Measurements from ENCODE around the gene ANKLE1.

Gene ANKLE1

DNA sequence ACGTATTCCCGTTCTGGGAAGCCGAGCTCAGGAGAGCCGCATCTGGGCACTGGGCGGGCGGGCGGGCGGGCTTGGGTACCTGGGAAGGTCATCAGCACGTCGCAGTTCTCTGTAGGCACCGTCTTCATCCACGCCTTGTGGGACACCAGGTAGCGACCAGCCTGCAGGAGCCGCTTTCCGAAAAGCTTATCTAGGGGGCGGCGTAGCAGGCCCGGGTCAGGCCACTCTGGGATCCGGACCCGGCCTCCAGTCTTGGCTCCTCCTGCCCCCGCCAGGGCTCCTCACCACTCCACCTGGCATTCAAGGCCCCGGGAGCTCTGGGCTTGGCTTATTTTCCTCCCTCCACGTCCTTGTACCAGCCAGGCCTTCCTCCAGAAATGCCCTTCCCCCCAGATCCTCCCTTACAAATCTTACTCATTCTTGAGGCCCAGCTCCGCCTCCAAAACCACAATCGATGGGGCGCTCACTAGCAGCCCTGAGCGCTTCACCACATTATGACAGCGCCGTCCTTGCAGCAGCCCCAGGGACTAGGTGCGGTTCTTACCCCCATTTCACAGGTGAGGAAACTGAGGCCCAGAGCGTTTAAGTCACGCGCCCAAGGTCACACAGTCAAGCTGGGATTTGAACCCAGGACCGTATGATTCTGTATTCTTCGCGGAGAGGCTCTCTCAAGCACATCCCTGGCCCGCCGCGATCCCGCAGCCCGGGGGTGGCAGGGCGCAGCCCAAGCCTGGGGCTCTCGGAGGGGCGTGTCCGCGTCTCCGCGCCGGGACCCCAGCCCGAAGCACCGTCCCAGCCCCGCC is 52.1 kb downstream of the ANKLE1 start:
- Histone ChIP-seq H3K4me2 (ENCODE audit: low read length) (peak overlapping the region; percentile 96), H3K9me3 (ENCODE audit: control insufficient read depth, insufficient read depth, low read length) (peaks cover 10% of the 10 kb centered on the region; the same call in 1 of the 2 replicates), H3F3A (ENCODE audit: control insufficient read depth, insufficient read depth) (peaks cover 8% of the 10 kb centered on the region), H3K36me3 (ENCODE audit: control insufficient read depth, low read length) (peaks cover 14% of the 10 kb centered on the region), H3K27me3 (ENCODE audit: control insufficient read depth, low read length) (peaks cover 8% of the 10 kb centered on the region), H3K79me2 (ENCODE audit: control insufficient read depth, low read length) (peaks cover 14% of the 10 kb centered on the region), H3K4me1 (ENCODE audit: control insufficient read depth, low read length) (peaks cover 39% of the 10 kb centered on the region), H4K20me1 (ENCODE audit: control insufficient read depth, insufficient read depth, low read depth, low read length) (no peaks in the 10 kb centered on the region), H3K9me2 (replicated peaks; ENCODE audit: control insufficient read depth, low read length) (no peaks in the 10 kb centered on the region), H3K27ac (ENCODE audit: low read depth, low read length) (no peak overlapping the region), H3K4me3 (ENCODE audit: low read length) (peak overlapping the region; percentile 86)
- TF ChIP-seq EZH2phosphoT487 (IDR thresholded peaks at IDR 0.05; ENCODE audit: borderline replicate concordance, low read length) (no peak), CTCF (IDR thresholded peaks at IDR 0.05; ENCODE audit: low read depth, low read length, poor library complexity, severe bottlenecking) (no peak)

- Histone ChIP-seq H4K20me1 (ENCODE audit: control insufficient read depth, insufficient read depth, low read depth, low read length) (no peaks in the 10 kb centered on the region), H3K9me2 (replicated peaks; ENCODE audit: control insufficient read depth, low read length) (no peaks in the 10 kb centered on the region), H3K4me1 (ENCODE audit: control insufficient read depth, low read length) (peaks cover 40% of the 10 kb centered on the region), H3K4me3 (ENCODE audit: low read length) (peak within 1 kb of the TSS; percentile 86), H3K27me3 (ENCODE audit: control insufficient read depth, low read length) (no peaks in the 10 kb centered on the region), H3K4me2 (ENCODE audit: low read length) (peak within 1 kb of the TSS; percentile 96), H3F3A (ENCODE audit: control insufficient read depth, insufficient read depth) (peaks cover 8% of the 10 kb centered on the region), H3K36me3 (ENCODE audit: control insufficient read depth, low read length) (peaks cover 22% of the 10 kb centered on the region), H3K27ac (ENCODE audit: low read depth, low read length) (no peak within 1 kb of the TSS), H3K79me2 (ENCODE audit: control insufficient read depth, low read length) (peaks cover 21% of the 10 kb centered on the region), H3K9me3 (ENCODE audit: control insufficient read depth, insufficient read depth, low read length) (peaks cover 10% of the 10 kb centered on the region; the same call in 1 of the 2 replicates)
- no peak for TF ChIP-seq EZH2phosphoT487 (IDR thresholded peaks at IDR 0.05; ENCODE audit: borderline replicate concordance, low read length)
- no peak for TF ChIP-seq CTCF (IDR thresholded peaks at IDR 0.05; ENCODE audit: low read depth, low read length, poor library complexity, severe bottlenecking)
Observed at GRCh38 chr19:17334414-17335409, 53.0 kb downstream of the ANKLE1 start, which contains the start of gene ANO8. Gene ANO8 (minus strand): TSS chr19:17334855. CDS start chr19:17334670, 185 bp downstream.

DNA sequence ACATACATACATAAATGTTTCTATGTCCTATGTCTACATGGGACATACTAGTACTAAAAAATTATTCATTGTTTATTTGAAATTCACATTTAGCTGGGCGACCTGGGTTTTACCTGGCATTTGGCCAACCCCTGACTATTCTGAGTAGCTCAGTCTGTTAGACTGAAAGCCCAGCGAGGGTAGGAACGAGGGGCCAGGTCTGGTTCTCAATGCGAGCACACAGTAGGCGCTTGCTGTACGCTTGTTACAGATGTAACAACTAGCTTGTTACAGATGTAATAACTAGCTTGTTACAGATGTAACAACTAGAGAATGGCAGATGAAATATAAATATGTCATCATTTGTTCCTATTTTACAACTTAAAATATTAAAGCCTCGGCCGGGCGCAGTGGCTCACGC is 53.9 kb downstream of the ANKLE1 start:
- Histone ChIP-seq H3K79me2 (ENCODE audit: control insufficient read depth, low read length) (peaks cover 21% of the 10 kb centered on the region), H3K9me2 (replicated peaks; ENCODE audit: control insufficient read depth, low read length) (no peaks in the 10 kb centered on the region), H3K36me3 (ENCODE audit: control insufficient read depth, low read length) (peaks cover 22% of the 10 kb centered on the region), H3K27ac (ENCODE audit: low read depth, low read length) (no peak overlapping the region), H3K9me3 (ENCODE audit: control insufficient read depth, insufficient read depth, low read length) (peaks cover 10% of the 10 kb centered on the region; the same call in 1 of the 2 replicates), H3K4me2 (ENCODE audit: low read length) (peak overlapping the region; percentile 96), H3K4me3 (ENCODE audit: low read length) (no peak overlapping the region; the same call in 1 of the 2 replicates), H3K27me3 (ENCODE audit: control insufficient read depth, low read length) (no peaks in the 10 kb centered on the region), H3K4me1 (ENCODE audit: control insufficient read depth, low read length) (peaks cover 44% of the 10 kb centered on the region), H3F3A (ENCODE audit: control insufficient read depth, insufficient read depth) (peaks cover 8% of the 10 kb centered on the region), H4K20me1 (ENCODE audit: control insufficient read depth, insufficient read depth, low read depth, low read length) (no peaks in the 10 kb centered on the region)
- TF ChIP-seq EZH2phosphoT487 (IDR thresholded peaks at IDR 0.05; ENCODE audit: borderline replicate concordance, low read length) (no peak), CTCF (IDR thresholded peaks at IDR 0.05; ENCODE audit: low read depth, low read length, poor library complexity, severe bottlenecking) (no peak)
